Fibroblast of lung (primary cell): ENCODE data around the gene PTPRE.

Source experiments
- EZH2 ChIP-seq: IDR thresholded peaks from 2 replicates; pipeline ENCODE4 v1.5.1; 2012; ENCODE audit warnings: low read length, control low read depth, mild to moderate bottlenecking; ENCODE audit errors: missing control alignments
- TF ChIP-seq, protein P1 (sequence below), 2 donors: IDR thresholded peaks in 1 of 2; conservative IDR thresholded peaks in 1 of 2; 1 replicate in 1 of 2; 2 replicates in 1 of 2; pipeline ENCODE4 v1.5.1; 2011 to 2012; ENCODE audit warnings: low read length in 2 of 2, control low read depth in 1 of 2, inconsistent platforms in 1 of 2, low read depth in 1 of 2, mild to moderate bottlenecking in 1 of 2

DNA sequence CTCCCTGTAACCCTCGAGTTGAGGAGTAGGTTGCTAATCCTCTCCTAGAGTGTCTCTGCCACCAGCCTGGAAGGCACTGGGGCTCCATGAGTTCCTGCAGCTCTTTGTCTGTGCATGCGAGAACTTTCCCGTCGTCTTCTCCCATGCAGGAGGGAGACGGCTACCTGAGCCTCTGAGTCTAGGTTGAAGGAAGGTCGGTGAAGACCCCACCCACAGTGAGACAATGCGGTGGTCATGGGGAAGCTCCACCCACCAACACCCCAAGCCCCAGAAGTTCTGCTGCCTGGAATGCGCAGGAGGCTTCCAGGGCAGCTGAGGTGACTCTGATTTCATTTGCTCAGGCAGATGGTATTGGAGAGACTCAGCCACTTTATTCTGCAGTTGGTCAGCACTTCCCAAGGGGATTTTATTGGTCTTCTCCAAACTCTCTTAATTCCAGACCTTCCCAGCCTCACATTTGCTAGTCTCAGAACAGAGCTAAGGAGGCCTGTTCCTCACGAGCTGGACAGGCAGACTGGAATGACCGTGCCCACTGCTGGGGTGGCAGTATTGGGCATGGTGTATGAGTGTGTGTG is 36.5 kb downstream of the PTPRE start:
- TF ChIP-seq, protein P1, sequence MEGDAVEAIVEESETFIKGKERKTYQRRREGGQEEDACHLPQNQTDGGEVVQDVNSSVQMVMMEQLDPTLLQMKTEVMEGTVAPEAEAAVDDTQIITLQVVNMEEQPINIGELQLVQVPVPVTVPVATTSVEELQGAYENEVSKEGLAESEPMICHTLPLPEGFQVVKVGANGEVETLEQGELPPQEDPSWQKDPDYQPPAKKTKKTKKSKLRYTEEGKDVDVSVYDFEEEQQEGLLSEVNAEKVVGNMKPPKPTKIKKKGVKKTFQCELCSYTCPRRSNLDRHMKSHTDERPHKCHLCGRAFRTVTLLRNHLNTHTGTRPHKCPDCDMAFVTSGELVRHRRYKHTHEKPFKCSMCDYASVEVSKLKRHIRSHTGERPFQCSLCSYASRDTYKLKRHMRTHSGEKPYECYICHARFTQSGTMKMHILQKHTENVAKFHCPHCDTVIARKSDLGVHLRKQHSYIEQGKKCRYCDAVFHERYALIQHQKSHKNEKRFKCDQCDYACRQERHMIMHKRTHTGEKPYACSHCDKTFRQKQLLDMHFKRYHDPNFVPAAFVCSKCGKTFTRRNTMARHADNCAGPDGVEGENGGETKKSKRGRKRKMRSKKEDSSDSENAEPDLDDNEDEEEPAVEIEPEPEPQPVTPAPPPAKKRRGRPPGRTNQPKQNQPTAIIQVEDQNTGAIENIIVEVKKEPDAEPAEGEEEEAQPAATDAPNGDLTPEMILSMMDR (conservative IDR thresholded peaks at IDR 0.05 in 1 of 2, IDR thresholded peaks at IDR 0.05 in 1 of 2; ENCODE audit: low read depth in 1 of 2, low read length in 2 of 2): no peak
- no peak for TF ChIP-seq EZH2
